Right lung (tissue), 10 donors: ENCODE results near the gene CKAP2L. TPM values are rescaled to one million over a fixed set of nuclear protein-coding genes. Genes with fewer than 3 reads are reported as not detected.

Source experiments
- DNase-seq, 2 donors: peaks; one replicate each; pipeline ENCODE4 v3.0.0-alpha.2; 2013
- long read RNA-seq, 8 donors: transcript quantifications; one replicate each; lab custom pipeline, GENCODE V29; 2026
- polyA plus RNA-seq, 5 donors: library from polyadenylated mRNA; unstranded; fragments of 120-200 nt; gene quantifications; one replicate each; pipeline versions ENCODE4 v1.2.1 to v1.2.3, GENCODE V29; 2013; ENCODE audit warnings: inconsistent platforms in 1 of 5, low replicate concordance in 1 of 5; ENCODE audit not compliant: insufficient read length in 5 of 5, insufficient read depth in 1 of 5

The CKAP2L gene
- polyA plus RNA-seq, result 10 to 100 TPM in 4 of 5 donors, 1 to 10 TPM in 1; 8.8 to 35.9 (median 18.0) TPM
- long read RNA-seq, donor 1, partial matches to known transcripts, result 8 of 9 reads
- long read RNA-seq, donor 1, other reads (novel, unspliced or antisense), result 0 of 9 reads
- long read RNA-seq, donor 2, full-length matches to known transcripts, result 4 of 4 reads
- long read RNA-seq, donor 2, partial matches to known transcripts, result 0 of 4 reads
- long read RNA-seq, donor 2, other reads (novel, unspliced or antisense), result 0 of 4 reads
- long read RNA-seq, donor 3, partial matches to known transcripts, result 6 of 6 reads
- long read RNA-seq, donor 3, other reads (novel, unspliced or antisense), result 0 of 6 reads
- long read RNA-seq, donor 4, result 0 reads
- long read RNA-seq, donor 5, full-length matches to known transcripts, result 2 of 29 reads
- long read RNA-seq, donor 5, partial matches to known transcripts, result 27 of 29 reads
- long read RNA-seq, donor 5, other reads (novel, unspliced or antisense), result 0 of 29 reads
- long read RNA-seq, donor 6, result 0 reads
- long read RNA-seq, donor 7, full-length matches to known transcripts, result 1 of 1 reads
- long read RNA-seq, donor 7, partial matches to known transcripts, result 0 of 1 reads
- long read RNA-seq, donor 7, other reads (novel, unspliced or antisense), result 0 of 1 reads
- long read RNA-seq, donor 8, result 0 reads

- peak; percentile 95 to 96 for DNase-seq
These were observed at the start of gene CKAP2L for GRCh38 chr2:112764071-112765044. Gene CKAP2L (minus strand): TSS chr2:112764609. CDS start chr2:112764598, 11 bp downstream.

GRCh38 chr2:112813280-112813966 lies 49.0 kb upstream of the CKAP2L start:
- DNase-seq, result no peak

- no peak for DNase-seq
These were observed 48.2 kb upstream of the CKAP2L start for GRCh38 chr2:112812318-112813267.

GRCh38 chr2:112811841-112812306 lies 47.5 kb upstream of the CKAP2L start:
- no peak for DNase-seq

GRCh38 chr2:112811276-112811831 lies 46.9 kb upstream of the CKAP2L start:
- no peak for DNase-seq

GRCh38 chr2:112809112-112809511 lies 44.7 kb upstream of the CKAP2L start:
- no peak for DNase-seq

GRCh38 chr2:112807233-112807807 lies 42.9 kb upstream of the CKAP2L start:
- no peak for DNase-seq

GRCh38 chr2:112805542-112805941 lies 41.1 kb upstream of the CKAP2L start:
- DNase-seq, result no peak

GRCh38 chr2:112803691-112804521 lies 39.5 kb upstream of the CKAP2L start:
- no peak for DNase-seq

- no peak for DNase-seq
These were observed 36.6 kb upstream of the CKAP2L start for GRCh38 chr2:112800881-112801583.

- no peak for DNase-seq
These were observed 34.9 kb upstream of the CKAP2L start for GRCh38 chr2:112798979-112799975.

GRCh38 chr2:112796486-112796885 lies 32.1 kb upstream of the CKAP2L start:
- DNase-seq, result no peak

GRCh38 chr2:112795774-112796173 lies 31.4 kb upstream of the CKAP2L start:
- DNase-seq, result no peak

GRCh38 chr2:112794841-112795240 lies 30.4 kb upstream of the CKAP2L start:
- DNase-seq, result no peak

GRCh38 chr2:112794131-112794733 lies 29.8 kb upstream of the CKAP2L start:
- DNase-seq, result peak; percentile 61 to 73

GRCh38 chr2:112793449-112793978 lies 29.1 kb upstream of the CKAP2L start:
- DNase-seq, result no peak
